ENCODE measurements around the gene NFE2L2.
"Not testable (repeated sequence)": the region's sequence is repeated elsewhere in the genome, so short reads cannot be mapped to it uniquely, and the experiment has no call there.

The NFE2L2 gene

GRCh38 chr2:177231270-177231669 lies 33.3 kb downstream of the NFE2L2 start:
- no peak for DNase-seq

- no peak for DNase-seq
Measured at GRCh38 chr2:177229442-177230242, 34.9 kb downstream of the NFE2L2 start.

- no peak for DNase-seq
Measured at GRCh38 chr2:177225965-177226360, 38.6 kb downstream of the NFE2L2 start.

DNA sequence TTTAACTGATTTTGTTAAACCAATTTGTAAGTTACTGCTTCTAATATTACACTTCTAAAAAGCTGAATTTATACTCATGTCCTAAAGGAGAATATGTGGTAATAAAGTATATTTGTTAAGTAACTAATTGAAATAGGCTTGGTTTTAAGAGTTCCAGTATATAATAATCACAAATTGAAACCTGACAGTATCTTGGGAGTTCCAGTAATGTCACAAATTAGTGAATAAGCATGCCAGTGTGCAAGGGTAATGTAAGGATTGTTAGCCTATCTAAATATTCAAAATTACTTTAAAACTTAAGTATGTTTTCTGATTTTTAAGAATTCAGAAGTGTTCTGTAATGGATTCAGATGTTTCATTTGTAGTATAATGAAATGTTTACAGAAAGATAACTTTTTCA lies 41.1 kb downstream of the NFE2L2 start:
- not testable (repeated sequence) for DNase-seq

- DNase-seq: no peak
Measured at GRCh38 chr2:177221970-177222369, 42.6 kb downstream of the NFE2L2 start.

DNA sequence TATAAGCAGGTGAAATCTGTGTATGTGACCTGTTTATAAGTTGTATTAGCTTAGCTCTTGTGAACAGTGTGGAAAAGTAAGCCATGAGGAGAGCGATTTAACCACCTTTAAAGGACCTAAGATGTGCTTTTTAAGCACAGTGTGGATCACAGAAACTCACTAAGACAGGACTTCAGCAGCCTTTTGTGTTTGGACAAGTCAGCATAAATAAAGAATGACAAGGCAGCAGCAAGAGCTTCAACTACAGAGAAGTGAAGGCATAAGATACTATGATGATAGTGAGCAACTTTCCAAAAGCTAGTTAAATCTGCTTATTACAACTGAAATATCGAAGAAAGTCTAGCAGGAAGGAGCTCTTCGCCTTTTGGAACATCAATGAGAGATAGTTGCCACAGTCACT lies 43.0 kb downstream of the NFE2L2 start:
- no peak for DNase-seq

- DNase-seq: not testable (repeated sequence)
Measured at GRCh38 chr2:177219787-177220186, 44.7 kb downstream of the NFE2L2 start.

DNA sequence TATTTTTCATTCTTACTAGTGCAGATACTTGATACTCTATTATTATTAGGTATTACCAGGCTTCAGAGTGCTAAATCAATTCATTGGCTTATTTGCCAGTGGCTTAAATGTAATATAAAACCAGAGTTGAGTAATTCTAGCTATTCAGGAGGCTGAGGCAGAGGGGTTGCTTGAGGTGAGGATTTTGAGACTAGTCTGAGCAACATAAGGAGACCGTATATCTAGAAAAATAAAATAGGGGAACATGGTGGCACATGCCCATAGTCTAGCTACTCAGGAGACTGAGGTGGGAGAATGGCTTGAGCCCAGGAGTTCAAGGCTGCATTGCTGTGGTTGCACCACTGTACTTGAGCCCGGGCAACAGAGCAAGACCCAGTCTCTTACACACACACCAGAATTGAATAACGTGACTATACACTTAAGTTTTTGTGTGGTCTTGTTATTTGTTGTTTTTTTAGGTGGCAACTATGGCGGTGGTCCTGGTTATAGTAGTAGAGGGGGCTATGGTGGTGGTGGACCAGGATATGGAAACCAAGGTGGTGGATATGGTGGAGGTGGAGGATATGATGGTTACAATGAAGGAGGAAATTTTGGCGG lies 47.2 kb downstream of the NFE2L2 start:
- DNase-seq: no peak

- peak; percentile 73 for DNase-seq
Measured at GRCh38 chr2:177212891-177213856, 51.4 kb downstream of the NFE2L2 start.

- peak; percentile 95 for DNase-seq
Measured at GRCh38 chr2:177212106-177212890, 52.2 kb downstream of the NFE2L2 start, which contains the start of gene HNRNPA3. HNRNPA3 (plus strand) TSS chr2:177212794; CDS start chr2:177212800, 6 bp downstream.

- DNase-seq: no peak
Measured at GRCh38 chr2:177211576-177212105, 52.9 kb downstream of the NFE2L2 start.

DNA sequence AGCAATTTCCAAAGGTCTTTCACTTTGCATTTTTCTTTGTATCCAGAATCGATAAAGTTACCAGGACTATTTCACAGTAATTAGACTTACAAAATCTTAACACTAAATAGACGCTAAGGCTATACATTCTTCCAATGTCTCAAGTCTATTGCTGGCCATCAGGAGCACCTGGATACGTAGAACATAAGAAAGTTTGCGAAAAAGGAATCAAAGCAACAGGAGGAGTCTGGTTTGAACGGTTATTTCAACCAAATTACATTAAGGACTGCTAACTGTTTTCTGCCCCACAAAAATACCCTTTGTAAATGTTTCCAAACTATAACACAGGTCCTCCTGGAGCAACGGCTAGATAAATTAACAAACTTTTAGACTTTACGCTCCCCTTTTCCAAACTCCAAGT lies 53.4 kb downstream of the NFE2L2 start:
- no peak for DNase-seq

DNA sequence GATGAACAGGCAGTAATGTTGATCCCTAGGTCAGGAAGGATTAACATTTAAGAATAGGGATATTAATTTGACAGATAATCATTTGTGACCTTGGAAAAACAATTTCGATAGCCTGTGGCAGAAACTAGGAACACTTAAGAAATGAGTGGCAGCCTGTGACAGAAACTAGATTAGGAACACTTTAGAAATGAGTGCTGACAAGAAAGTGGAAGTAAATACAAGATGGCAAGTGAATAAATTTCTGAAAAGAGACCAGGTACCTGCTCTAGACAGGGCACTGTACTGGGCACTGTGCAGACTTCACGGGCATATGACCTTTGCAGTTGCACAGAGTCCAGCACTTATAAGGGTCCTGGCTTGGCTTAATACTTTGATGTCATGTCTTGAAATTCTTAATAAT lies 57.4 kb downstream of the NFE2L2 start:
- DNase-seq: no peak

- DNase-seq: no peak
Measured at GRCh38 chr2:177204417-177204816, 60.1 kb downstream of the NFE2L2 start.

DNA sequence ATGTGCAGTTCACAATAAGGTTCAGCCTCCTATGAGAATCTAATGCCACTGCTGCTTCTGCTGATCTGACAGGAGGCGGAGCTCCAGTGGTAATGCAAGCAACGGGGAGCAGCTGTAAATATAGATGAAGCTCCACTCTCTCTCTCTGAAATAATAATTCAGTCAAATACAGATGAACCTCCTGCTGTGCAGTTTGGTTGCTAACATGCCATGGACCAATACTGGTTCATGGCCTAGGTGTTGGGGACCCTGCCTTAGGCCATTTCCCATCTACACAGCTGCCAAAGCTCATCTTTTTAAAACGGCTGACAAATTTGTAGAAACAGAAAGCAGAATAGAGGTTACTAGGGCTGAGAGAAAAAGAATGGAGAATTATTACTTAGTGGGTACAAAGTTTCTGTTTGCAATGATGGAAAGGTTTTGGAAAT lies 62.6 kb downstream of the NFE2L2 start:
- no peak for DNase-seq

DNA sequence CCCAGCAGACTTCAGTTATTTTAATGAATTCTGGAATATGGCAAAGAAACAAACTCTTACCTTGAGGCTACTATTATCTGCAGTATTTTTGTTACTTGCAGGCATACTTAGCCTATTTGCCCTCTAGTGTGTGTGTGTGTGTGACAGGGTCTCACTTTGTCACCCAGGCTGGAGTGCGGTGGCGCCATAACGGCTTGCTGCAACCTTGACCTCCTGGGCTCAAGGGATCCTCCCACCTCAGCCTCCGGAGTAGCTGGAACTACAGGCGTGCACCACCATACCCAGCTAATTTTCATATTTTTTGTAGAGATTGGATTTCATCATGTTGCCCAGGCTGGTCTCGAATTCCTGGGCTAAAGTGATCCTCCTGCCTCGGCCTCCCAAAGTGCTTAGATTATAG lies 64.1 kb downstream of the NFE2L2 start:
- not testable (repeated sequence) for DNase-seq

DNA sequence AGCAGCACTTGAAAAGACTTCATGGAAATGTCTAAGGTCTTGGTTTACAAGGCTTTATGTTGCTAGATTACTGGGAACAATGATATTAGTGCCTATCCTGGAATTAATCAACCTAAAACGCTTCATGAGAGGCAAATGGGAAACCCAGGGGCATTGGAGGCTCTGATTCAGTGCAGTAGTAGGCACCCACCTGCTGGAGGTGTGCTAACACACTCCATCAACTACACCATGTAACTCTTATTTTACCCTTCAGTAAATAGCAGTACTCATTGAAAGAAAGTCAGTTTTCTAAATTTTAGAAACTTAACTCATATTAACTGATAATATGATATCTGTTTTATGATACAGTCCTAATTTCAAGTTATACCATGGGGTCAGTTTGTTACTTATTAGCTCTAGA lies 69.3 kb downstream of the NFE2L2 start:
- DNase-seq: no peak

GRCh38 chr2:177193240-177193639 lies 71.3 kb downstream of the NFE2L2 start:
- no peak for DNase-seq

GRCh38 chr2:177192788-177193187 lies 71.7 kb downstream of the NFE2L2 start:
- no peak for DNase-seq

DNA sequence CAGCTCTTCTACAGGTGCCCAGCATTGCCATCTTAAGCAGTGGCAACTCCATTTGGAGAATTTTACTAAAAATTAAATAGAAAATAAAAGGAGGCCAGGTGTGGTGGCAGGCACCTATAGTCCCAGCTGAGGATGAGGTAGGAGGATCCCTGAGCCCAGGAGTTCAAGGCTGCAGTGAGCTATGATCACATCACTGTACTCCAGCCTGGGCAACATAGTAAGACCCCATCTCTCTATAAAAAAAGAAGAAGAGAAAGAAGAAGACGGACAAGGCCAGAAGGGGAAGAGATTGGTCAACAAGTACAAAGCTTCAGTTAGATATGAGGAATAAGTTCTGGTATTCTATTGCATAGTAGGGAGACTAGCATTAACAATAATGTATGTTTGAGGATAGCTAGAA lies 73.6 kb downstream of the NFE2L2 start:
- no peak for DNase-seq

DNA sequence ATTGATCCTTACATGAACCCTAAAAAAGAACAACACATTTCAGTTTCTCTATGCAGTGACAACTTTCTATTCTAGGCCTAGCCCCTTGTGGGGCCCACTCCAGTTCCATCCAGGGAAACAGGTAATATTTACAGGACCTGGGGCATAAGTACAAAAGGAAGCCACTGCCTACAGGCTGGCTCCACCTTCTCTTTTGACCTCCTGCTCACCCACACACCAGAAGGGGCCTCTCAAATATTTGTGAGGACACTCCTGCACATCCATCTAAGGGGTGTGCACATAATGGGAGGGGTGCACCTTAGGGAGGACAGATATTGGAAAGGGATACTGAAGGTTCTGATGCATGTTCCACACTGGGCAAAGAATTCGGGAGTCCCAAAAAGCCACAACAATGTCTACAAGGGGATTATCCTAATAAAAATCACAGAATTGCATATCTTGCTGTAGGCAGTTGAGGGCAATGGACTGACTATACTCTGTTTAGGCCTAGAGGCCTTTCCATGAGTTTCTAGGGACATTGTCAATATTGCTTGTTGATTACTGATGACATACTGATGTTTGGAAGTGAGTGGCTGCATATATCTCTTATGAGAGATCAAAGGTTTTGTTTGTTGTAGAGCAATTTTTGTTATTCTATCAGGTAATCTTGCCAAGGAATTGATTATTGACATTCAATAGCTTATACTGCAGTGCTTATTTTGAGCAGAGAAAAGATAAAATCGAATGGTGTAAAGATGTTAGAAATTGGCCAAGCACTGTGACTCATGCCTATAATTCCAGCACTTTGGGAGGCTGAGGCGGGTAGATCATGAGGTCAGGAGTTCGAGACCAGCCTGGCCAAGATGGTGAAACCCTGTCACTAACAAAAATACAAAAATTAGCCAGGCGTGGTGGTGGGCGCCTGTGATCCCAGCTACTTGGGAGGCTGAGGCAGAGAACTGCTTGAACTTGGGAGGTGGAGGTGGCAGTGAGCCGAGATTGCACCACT lies 75.8 kb downstream of the NFE2L2 start:
- no peak for DNase-seq
